Effector CD8-positive, alpha-beta T cell (primary cell): ENCODE measurements around the gene ANO5.

Experiments used
- DNase-seq: peaks from one replicate; lab custom pipeline; 2025; lab: John Stamatoyannopoulos, UW
- total RNA-seq, 4 experiments: gene quantifications; one replicate each; lab custom pipeline; 2026; lab: John Stamatoyannopoulos, UW

The ANO5 gene, protein sequence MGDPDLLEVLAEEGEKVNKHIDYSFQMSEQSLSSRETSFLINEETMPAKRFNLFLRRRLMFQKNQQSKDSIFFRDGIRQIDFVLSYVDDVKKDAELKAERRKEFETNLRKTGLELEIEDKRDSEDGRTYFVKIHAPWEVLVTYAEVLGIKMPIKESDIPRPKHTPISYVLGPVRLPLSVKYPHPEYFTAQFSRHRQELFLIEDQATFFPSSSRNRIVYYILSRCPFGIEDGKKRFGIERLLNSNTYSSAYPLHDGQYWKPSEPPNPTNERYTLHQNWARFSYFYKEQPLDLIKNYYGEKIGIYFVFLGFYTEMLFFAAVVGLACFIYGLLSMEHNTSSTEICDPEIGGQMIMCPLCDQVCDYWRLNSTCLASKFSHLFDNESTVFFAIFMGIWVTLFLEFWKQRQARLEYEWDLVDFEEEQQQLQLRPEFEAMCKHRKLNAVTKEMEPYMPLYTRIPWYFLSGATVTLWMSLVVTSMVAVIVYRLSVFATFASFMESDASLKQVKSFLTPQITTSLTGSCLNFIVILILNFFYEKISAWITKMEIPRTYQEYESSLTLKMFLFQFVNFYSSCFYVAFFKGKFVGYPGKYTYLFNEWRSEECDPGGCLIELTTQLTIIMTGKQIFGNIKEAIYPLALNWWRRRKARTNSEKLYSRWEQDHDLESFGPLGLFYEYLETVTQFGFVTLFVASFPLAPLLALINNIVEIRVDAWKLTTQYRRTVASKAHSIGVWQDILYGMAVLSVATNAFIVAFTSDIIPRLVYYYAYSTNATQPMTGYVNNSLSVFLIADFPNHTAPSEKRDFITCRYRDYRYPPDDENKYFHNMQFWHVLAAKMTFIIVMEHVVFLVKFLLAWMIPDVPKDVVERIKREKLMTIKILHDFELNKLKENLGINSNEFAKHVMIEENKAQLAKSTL
- total RNA-seq: 0 to 1.6 (median 0.59) reads per million in 4 experiments

DNA sequence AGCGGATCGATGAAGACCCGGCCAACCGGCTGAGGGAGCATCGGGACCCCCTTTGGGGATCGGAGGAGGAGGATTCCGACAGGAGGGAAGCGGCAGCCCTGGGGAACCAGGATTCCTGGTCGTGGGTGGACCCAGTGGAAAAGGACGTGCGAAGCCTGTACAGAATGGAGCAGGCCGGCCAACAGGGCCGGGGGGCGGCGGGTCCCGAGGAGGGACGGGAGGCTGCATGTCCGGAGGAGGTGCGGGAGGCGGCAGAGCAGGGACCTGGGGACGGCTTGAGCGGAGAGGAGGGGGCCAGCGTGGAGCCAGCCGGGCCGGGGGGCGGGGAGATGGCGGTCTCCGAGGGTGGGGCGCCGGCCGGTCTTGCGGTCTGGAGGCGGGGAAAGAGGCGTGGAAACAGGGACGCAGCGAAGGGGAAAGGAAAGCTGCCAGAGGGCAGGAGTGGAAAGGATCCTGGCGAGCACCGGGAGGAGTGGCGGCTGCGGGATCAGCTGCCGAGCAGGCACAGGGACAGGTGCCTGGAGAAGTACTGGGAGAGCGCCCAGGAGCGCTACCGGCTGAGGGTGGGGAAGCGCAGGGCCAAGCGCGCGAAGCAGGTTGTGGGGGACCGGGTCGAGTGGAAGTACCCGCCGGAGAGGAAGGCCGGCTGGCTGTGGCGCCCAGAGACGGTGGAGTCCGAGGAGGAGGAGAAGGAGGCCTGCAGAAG is at the start of gene ANO5:
Gene ANO5 (plus strand): TSS at position 444 of the 706 bp plus-strand sequence. CDS start 408 bp downstream, outside the sequence.
- no peak for DNase-seq

GRCh38 chr11:22151649-22152197 is 41.2 kb upstream of the ANO5 start:
- no peak for DNase-seq

GRCh38 chr11:22157531-22157930 is 35.4 kb upstream of the ANO5 start:
- no peak for DNase-seq

GRCh38 chr11:22161489-22161888 is 31.4 kb upstream of the ANO5 start:
- no peak for DNase-seq

DNA sequence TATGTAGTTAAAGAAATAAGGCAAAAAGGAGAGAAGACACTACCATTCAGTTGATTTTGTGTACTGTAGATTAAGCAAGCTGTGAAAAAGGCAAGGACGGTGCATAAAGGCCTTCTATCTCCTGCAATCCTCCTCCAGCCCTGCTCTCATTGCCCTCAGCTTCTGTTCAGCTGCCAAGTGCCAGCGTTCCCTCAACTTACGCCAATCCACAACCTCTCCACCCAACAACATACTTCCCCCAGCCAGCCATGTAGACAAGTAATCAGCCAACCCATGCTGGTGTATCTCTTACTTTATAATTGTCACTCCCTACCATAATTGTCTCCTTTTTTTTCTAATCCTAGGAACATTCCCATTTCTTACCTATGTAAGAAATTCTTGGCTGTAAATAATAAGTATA is 30.1 kb upstream of the ANO5 start:
- DNase-seq: no peak

- no peak for DNase-seq
Observed at GRCh38 chr11:22163394-22163797, 29.5 kb upstream of the ANO5 start.

DNA sequence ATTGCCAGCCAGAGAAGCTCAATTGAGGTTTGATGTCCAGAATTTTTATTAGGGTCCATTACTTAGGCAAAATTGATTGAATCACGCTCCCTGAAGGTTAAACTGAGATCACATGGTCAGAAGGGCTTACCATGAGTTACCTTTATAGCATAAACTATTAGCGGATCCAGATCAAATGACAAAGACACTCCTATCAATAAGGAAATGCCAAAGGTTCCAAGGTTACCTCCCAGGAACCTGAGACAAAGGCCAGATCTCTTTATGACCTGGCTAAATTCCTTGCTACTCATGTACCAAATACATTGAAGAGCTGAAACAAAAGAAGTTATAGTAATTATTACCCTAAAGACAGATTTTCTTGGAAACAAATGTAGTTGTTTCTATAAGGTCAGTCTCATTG is 27.8 kb upstream of the ANO5 start:
- DNase-seq: no peak

- no peak for DNase-seq
Observed at GRCh38 chr11:22165759-22166513, 26.9 kb upstream of the ANO5 start.

DNA sequence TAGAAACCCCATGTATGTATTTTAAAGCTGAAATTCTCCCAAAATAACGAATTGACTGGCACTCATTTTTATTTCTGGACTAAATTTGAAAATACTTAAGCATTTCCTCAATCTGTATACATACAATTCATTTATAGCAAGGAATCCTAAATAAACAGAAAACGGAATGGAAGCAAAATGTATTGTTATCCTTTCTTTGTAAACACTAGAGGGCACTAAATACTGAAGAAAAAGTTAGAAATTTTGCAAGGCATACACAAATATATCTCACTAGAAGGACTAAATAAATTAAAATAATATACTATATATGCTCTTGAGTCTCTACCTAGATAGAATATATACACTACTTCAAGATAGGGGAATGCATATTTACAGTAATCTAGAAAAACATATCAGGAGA is 23.1 kb upstream of the ANO5 start:
- DNase-seq: no peak

GRCh38 chr11:22173532-22173931 is 19.4 kb upstream of the ANO5 start:
- no peak for DNase-seq

- DNase-seq: no peak
Observed at GRCh38 chr11:22177186-22177585, 15.7 kb upstream of the ANO5 start.

DNA sequence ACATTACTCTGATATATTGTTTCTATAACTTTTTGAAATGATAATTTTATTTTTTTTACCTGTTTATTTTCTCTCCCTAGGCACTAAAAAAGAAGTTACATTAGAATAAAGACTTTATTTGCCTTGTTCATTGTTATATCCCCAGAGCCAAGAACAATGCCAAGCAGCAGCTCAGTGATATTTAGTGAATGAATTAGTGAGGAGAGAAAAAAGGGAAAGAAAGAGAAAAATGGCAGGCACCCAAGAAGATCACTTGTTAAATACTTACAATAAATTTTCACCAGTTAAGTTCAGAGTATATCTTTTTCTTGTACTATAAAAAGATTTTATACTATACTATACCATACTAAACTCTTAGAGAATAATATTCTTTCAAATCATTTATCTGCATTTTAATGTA is 13.3 kb upstream of the ANO5 start:
- no peak for DNase-seq

GRCh38 chr11:22180131-22180530 is 12.8 kb upstream of the ANO5 start:
- DNase-seq: no peak

GRCh38 chr11:22189660-22190059 is 3.2 kb upstream of the ANO5 start:
- no peak for DNase-seq

DNA sequence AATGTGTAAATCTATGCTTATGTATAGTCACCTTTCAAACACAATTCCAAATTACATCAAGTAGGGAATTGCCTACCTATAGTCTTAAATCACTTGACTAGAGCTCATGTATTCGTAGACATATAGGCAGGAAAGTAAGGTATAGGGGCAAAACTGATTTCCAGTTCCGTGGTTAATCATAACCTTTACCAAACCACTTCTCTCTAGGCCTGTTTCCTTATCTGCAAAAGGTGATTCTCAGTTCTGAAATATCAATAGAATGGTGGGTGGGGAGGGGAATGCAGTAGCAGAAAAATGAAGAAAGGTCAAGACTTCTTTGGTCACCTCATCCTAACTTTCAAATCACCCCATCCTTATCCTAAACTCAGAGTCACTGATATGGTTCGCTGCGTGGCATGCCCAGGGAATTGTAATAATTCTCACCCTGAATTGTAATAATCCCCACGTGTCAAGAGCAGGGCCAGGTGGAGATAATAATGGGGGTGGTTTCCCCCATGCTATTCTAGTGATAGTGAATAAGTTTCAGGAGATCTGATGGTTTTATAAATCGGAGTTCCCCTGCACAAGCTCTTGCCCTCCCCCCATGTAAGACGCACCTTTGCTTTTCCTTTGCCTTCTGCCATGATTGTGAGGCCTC is 1.9 kb upstream of the ANO5 start:
- no peak for DNase-seq

DNA sequence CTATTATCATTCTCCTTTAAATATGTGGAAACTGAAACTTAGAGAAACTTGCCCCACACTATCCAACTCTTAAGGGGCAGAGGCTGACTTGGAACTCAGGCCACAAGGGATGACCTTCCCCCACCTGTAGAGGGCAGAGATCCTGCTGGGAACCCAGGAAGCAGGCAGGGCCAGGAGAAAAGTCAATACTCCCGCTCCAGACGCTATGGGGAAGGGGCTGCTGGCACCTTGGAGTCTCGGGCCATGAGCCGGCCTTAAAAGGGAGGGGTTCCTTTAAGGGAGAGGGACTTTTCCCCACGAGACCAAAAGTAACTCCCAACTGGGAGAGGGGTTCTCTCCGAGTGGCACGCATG is 620 bp upstream of the ANO5 start:
- no peak for DNase-seq

GRCh38 chr11:22193348-22194051 is 615 bp downstream of the ANO5 start:
- no peak for DNase-seq

GRCh38 chr11:22194306-22194705 is 1.4 kb downstream of the ANO5 start:
- no peak for DNase-seq

GRCh38 chr11:22194907-22195306 is 2.0 kb downstream of the ANO5 start:
- no peak for DNase-seq
